HG03097 (cell line): Measurements from ENCODE around the gene KAT6B.

ENCODE experiments used
- ATAC-seq: cut with Tn5 transposase; IDR thresholded peaks from one replicate; pipeline ENCODE4 v1.9.1; 2021; ENCODE audit not compliant: unreplicated experiment, low FRiP score

The KAT6B gene

DNA sequence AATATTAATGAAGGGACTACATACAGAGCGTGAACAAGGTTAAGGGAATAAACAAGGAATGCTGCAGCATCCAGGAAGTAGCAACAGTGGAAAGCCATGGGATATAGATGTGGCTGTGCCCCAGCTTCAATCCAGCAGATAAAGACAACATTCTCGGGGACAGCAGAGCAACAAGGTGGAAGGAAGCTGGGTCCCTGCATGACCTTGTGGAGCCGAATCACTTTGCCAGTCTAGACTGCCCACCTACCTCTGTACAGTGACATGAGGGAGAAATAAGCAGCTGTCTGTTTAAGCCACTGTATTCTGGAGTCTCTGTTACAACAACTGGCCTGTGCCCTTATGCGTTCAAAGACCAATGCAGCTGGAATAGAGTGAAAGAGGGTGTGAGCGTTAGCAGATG lies 255.0 kb downstream of the KAT6B start:
- ATAC-seq = no peak
